ENCODE results near the gene DAB1.

DNA sequence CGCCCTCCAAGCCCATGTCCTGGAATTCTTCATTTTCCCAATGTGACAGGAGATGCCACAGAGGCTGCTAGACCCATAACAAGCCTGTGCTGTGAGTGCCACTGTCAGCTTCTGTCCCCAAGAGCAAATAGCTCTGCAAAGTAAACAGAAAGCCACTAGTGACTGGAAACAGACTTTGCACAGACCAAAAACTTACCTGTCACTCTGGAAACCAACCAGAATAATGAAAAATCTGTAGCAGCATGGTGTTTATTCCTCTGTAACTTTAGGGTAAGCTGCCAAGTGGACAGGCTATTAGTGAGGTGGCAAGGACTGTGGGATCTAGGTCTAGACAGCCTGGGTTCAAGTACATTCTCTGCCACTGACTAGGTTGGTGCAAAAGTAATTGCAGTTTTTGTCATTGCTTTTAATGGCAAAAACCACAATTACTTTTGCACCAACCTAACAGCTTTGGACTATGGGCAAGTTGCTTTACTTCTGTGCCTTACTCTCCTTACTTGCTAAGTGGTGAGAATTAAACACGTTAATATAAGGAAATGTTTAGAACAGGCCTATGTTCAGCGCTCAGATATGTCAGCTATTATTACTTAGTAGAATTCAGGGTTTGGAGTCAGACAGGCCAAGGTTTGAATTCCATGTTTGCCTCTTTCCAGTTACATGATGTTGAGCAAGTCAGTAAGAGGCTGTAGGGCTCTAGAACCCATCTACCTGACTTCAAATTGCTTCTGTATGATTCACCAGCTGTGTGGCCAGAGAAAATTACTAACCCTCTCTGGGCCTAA lies 457.8 kb downstream of the DAB1 start, which contains the start of gene C8B:
- TF ChIP-seq POLR2A (IDR thresholded peaks at IDR 0.05) (no peak), CTCF (IDR thresholded peaks at IDR 0.05) (no peak)
